Fibroblast of mammary gland (primary cell): ENCODE measurements around the gene LRMDA.

Experiments used
- DNase-seq: peaks from one replicate; pipeline ENCODE4 v3.0.0-alpha.2; 2010; ENCODE audit warnings: low read depth
- H3K4me3 ChIP-seq: 2 replicates; pipeline ENCODE4 v1.5.1; 2011; ENCODE audit warnings: low read depth, mild to moderate bottlenecking, low read length, moderate library complexity; ENCODE audit not compliant: control insufficient read depth
- CTCF ChIP-seq: conservative IDR thresholded peaks from 2 replicates; pipeline ENCODE4 v1.5.1; 2011; ENCODE audit warnings: low read depth, low read length, inconsistent platforms; ENCODE audit not compliant: control insufficient read depth, insufficient read depth

LRMDA gene

GRCh38 chr10:75431180-75432111, at the start of gene LRMDA:
Gene LRMDA, plus strand, starts transcription at chr10:75431624.
- peak within 1 kb of the TSS; percentile 47 for H3K4me3 ChIP-seq
- no peak for DNase-seq
- TF ChIP-seq CTCF = no peak

GRCh38 chr10:75386128-75386527, 45.3 kb upstream of the LRMDA start:
- H3K4me3 ChIP-seq = no peak overlapping the region
- TF ChIP-seq CTCF = no peak
- DNase-seq = no peak

- TF ChIP-seq CTCF = no peak
- DNase-seq = no peak
These were observed 43.3 kb upstream of the LRMDA start for GRCh38 chr10:75388082-75388481.

GRCh38 chr10:75390178-75390577, 41.2 kb upstream of the LRMDA start:
- H3K4me3 ChIP-seq = no peak overlapping the region
- DNase-seq = no peak
- no peak for TF ChIP-seq CTCF

More at GRCh38 chr10:75388082-75388481, 43.3 kb upstream of the LRMDA start:
- no peak overlapping the region for H3K4me3 ChIP-seq

GRCh38 chr10:75392271-75392670, 39.2 kb upstream of the LRMDA start:
- no peak overlapping the region for H3K4me3 ChIP-seq
- TF ChIP-seq CTCF = no peak
- DNase-seq = no peak

GRCh38 chr10:75392744-75393143, 38.7 kb upstream of the LRMDA start:
- DNase-seq = no peak
- no peak for TF ChIP-seq CTCF

More at GRCh38 chr10:75392744-75393143, 38.7 kb upstream of the LRMDA start:
- H3K4me3 ChIP-seq = no peak overlapping the region
